HFF-Myc (cell line): ENCODE measurements around the gene DGCR2.

Experiments
- DNase-seq: peaks from one replicate; pipeline ENCODE4 v3.0.0-alpha.2; 2011; ENCODE audit warnings: low read depth; ENCODE audit errors: extremely low read depth
- H3K4me3 ChIP-seq: replicated peaks from 2 replicates; pipeline ENCODE4 v1.5.1; 2011; ENCODE audit warnings: low read depth, mild to moderate bottlenecking, control low read depth, low read length
- CTCF ChIP-seq: IDR thresholded peaks from 2 replicates; pipeline ENCODE4 v1.5.1; 2012; ENCODE audit warnings: mild to moderate bottlenecking, low read depth, low read length, control low read depth; ENCODE audit errors: missing control alignments

Gene DGCR2

GRCh38 chr22:19125474-19126308 is 3.5 kb upstream of the DGCR2 start:
- TF ChIP-seq CTCF: no peak
- no peak overlapping the region for H3K4me3 ChIP-seq
- DNase-seq: no peak

GRCh38 chr22:19125011-19125410 is 2.8 kb upstream of the DGCR2 start:
- DNase-seq: no peak
- no peak for TF ChIP-seq CTCF
- H3K4me3 ChIP-seq: no peak overlapping the region

- H3K4me3 ChIP-seq: no peak overlapping the region
- no peak for DNase-seq
- no peak for TF ChIP-seq CTCF
These were observed 2.2 kb upstream of the DGCR2 start for GRCh38 chr22:19124377-19124776.

- no peak overlapping the region for H3K4me3 ChIP-seq
- no peak for TF ChIP-seq CTCF
- no peak for DNase-seq
These were observed 1.7 kb upstream of the DGCR2 start for GRCh38 chr22:19123936-19124335.

- TF ChIP-seq CTCF: no peak
- H3K4me3 ChIP-seq: peak overlapping the region; percentile 82
- DNase-seq: no peak
These were observed 710 bp upstream of the DGCR2 start for GRCh38 chr22:19122752-19123492.

- no peak for DNase-seq
- peak overlapping the region; percentile 82 for H3K4me3 ChIP-seq
- TF ChIP-seq CTCF: no peak
These were observed 525 bp downstream of the DGCR2 start for GRCh38 chr22:19121631-19122142.
